AG04450 (cell line): ENCODE results near the gene SUN1. TPM values are rescaled to one million over a fixed set of nuclear protein-coding genes. Genes with fewer than 3 reads are reported as not detected.

Experiments
- CTCF ChIA-PET: fragments of 300-600, 350-600 bp; formaldehyde crosslinking; extraction: SDS; loops from one replicate; lab custom pipeline; 2022; ENCODE audit warnings: antibody characterized with exemption, inconsistent platforms; lab: Charles Lee
- POLR2A ChIA-PET: fragments of 350-600 bp; formaldehyde crosslinking; extraction: SDS; loops from one replicate; lab custom pipeline; 2021; ENCODE audit warnings: antibody characterized with exemption, inconsistent platforms; lab: Yijun Ruan, JAX
- DNase-seq: peaks from one replicate; pipeline ENCODE4 v3.0.0-alpha.2; 2011; ENCODE audit warnings: low read depth, low spot score
- H3K27ac ChIP-seq: one replicate; pipeline ENCODE4 v1.5.1; 2012; ENCODE audit warnings: low read depth, low read length, control low read depth
- H3K27me3 ChIP-seq: one replicate; pipeline ENCODE4 v1.6.0; 2012; ENCODE audit warnings: low read length; ENCODE audit not compliant: control insufficient read depth, insufficient read depth
- H3K4me3 ChIP-seq: 2 replicates; pipeline ENCODE4 v1.5.1; 2011; ENCODE audit warnings: mild to moderate bottlenecking, low read depth, low read length, control low read depth
- H3K9me3 ChIP-seq: 2 replicates; pipeline ENCODE4 v1.5.1; 2012; ENCODE audit warnings: low read length; ENCODE audit not compliant: control insufficient read depth, insufficient read depth
- polyA plus RNA-seq: library from polyadenylated mRNA; depleted of rRNA; stranded (reverse); fragments of >200 nt; gene quantifications from 2 replicates; pipeline ENCODE4 v1.2.3, GENCODE V29; 2011
- TF ChIP-seq, protein P1 (sequence below): IDR thresholded peaks from 2 replicates; pipeline ENCODE4 v1.5.1; 2011; ENCODE audit warnings: low read depth, low read length, control low read depth, inconsistent platforms

Gene SUN1
- polyA plus RNA-seq, 1 experiment: 140 TPM

DNA sequence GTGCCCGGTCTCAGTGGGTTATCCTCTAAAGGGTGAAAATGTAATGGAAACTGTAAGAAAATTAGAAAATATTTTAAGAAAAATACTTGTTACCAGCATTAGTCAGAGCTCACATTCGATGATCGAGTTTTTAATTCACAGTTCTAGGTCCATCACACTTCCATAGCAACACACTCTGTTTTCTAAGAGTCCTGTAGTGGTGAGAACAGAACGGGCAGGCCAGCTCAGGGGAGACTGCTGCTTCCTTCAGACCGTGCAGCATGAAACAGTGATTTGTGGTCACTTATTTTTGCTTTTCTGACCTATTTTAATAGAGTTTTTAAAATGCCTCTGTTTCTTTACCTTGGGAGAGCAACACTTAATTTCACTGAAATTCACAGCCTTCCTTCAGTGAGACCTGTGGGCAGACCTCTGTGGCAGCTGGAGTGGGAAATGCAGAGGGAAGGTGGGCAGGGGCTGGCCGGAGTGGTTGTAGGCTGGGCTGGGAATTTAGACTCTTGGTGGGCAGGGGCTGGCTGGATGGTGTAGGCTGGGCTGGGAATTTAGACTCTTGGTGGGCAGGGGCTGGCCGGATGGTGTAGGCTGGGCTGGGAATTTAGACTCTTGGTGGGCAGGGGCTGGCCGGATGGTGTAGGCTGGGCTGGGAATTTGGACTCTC lies 1.5 kb downstream of the SUN1 start:
- POLR2A ChIA-PET: no interaction called here
- no peak for DNase-seq
- CTCF ChIA-PET: interaction anchor here (1.0 kb wide), 1 partner anchor 40 kb away, joined by 4 read pairs; no protein-coding TSS in a partner anchor

DNA sequence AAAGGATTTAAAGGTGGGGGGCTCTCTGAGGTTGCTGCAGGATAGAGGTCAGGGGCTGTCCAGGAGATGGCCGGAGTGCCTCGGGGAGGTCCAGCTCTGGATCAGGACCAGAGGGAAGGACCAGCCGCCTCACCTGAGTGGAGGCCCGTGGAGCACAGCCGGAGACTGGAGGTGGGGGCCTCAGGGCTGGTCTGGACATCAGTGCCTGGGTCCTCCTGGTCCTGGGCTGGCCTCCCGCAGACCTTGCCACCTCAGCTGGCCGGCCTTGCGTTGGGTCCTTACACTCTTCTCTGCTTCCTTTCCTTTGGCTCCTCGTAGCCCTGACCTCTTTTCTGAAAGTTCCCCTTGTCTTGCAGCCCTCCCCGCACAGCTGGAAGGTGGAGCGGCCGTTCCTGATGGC lies 2.0 kb downstream of the SUN1 start:
- POLR2A ChIA-PET: no interaction called here

More for the DNA sequence above, 1.5 kb downstream of the SUN1 start:
- Histone ChIP-seq H3K9me3 (no peaks in the 10 kb centered on the region), H3K4me3 (no peak overlapping the region), H3K27me3 (no peaks in the 10 kb centered on the region), H3K27ac (no peak overlapping the region)
- TF ChIP-seq, protein P1, sequence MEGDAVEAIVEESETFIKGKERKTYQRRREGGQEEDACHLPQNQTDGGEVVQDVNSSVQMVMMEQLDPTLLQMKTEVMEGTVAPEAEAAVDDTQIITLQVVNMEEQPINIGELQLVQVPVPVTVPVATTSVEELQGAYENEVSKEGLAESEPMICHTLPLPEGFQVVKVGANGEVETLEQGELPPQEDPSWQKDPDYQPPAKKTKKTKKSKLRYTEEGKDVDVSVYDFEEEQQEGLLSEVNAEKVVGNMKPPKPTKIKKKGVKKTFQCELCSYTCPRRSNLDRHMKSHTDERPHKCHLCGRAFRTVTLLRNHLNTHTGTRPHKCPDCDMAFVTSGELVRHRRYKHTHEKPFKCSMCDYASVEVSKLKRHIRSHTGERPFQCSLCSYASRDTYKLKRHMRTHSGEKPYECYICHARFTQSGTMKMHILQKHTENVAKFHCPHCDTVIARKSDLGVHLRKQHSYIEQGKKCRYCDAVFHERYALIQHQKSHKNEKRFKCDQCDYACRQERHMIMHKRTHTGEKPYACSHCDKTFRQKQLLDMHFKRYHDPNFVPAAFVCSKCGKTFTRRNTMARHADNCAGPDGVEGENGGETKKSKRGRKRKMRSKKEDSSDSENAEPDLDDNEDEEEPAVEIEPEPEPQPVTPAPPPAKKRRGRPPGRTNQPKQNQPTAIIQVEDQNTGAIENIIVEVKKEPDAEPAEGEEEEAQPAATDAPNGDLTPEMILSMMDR: no peak

DNA sequence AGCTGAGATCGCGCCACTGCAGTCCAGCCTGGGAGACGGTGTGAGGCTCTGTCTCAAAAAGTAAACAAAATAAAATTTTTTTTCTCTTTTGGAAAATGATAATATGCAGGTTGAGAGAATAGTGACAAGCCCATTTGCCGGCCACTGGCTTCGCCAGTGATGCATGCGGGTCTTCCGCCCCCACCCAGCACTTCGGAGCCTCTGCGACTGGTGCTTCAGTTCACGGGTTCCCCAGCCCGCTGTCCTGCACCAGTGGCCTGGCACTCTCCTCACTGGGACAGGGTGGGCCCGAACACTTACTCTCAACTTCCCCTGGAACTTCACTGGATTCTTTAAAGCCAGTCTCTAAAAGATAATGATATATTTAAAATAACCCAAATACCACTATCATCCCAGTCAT lies 2.7 kb downstream of the SUN1 start:
- Histone ChIP-seq H3K27me3 (no peaks in the 10 kb centered on the region), H3K4me3 (no peak overlapping the region), H3K9me3 (peaks cover under 1% of the 10 kb centered on the region; the same call in 1 of the 2 replicates), H3K27ac (no peak overlapping the region)
- ChIA-PET POLR2A (no interaction called here), CTCF (no interaction called here)
- TF ChIP-seq, protein P1: no peak
- DNase-seq: no peak

More for the DNA sequence above, 2.0 kb downstream of the SUN1 start:
- CTCF ChIA-PET: no interaction called here
- H3K4me3 ChIP-seq: no peak overlapping the region
- no peak overlapping the region for H3K27ac ChIP-seq
- no peaks in the 10 kb centered on the region for H3K27me3 ChIP-seq
- no peak for DNase-seq
- TF ChIP-seq, protein P1: no peak
- H3K9me3 ChIP-seq: no peaks in the 10 kb centered on the region

DNA sequence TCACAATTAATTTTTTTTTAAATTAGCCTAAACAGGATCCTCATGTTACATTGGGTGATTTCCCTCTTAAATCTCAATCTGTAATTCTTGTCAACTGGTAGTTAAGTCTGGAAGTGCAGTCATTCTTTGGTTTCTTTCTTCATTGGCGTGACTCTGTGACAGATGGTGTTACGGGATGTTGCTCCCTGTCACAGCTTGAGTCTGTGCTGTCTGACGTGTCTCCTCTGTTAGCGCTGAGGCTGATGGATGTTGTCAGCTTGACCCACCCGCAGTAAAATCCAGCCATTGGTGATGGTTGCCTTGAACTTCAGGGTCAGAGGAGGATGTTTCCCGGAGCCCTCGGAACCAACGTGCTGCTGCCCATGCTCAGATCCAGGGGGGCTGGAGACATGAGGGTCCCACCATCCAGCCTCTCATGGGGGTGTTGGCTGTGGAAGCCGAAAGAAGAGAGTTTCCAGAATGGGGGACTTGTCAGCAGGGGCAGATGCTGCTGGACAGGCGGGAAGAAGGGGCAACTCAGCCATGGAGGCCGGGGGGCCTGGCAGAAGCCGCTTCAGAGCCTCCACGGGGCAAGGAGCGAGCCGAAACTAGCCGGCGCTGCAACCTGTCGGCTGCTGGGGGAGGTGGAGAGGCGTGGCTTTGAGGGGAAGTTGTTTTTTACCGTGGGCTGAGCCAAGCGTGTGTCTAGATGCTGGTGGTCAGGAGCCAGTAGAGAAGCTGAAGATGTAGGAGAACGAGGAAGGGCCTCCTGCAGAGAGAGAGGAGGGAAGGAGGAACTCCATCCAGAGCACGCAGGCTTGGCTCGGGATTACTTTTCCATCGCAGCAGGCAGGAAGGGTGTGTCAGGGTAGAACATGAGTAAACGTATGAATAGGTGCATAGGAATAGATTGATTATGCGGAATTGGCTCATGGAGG lies 3.5 kb downstream of the SUN1 start:
- H3K4me3 ChIP-seq: no peak overlapping the region
- DNase-seq: no peak
- peaks cover 4% of the 10 kb centered on the region; the same call in 1 of the 2 replicates for H3K9me3 ChIP-seq
- CTCF ChIA-PET: interaction anchor here (1.0 to 1.3 kb wide), 6 partner anchors 8 to 49 kb away, joined by 3 to 5 read pairs (median 4); no protein-coding TSS in a partner anchor
- POLR2A ChIA-PET: no interaction called here
- H3K27ac ChIP-seq: peak overlapping the region; percentile 21
- TF ChIP-seq, protein P1: no peak
- no peaks in the 10 kb centered on the region for H3K27me3 ChIP-seq
